ENCODE data around the gene SLC5A6. TPM values are rescaled to one million over a fixed set of nuclear protein-coding genes. Genes with fewer than 3 reads are reported as not detected.

SLC5A6 gene
- total RNA-seq, 1 experiment from 2014 or later: 111 TPM

DNA sequence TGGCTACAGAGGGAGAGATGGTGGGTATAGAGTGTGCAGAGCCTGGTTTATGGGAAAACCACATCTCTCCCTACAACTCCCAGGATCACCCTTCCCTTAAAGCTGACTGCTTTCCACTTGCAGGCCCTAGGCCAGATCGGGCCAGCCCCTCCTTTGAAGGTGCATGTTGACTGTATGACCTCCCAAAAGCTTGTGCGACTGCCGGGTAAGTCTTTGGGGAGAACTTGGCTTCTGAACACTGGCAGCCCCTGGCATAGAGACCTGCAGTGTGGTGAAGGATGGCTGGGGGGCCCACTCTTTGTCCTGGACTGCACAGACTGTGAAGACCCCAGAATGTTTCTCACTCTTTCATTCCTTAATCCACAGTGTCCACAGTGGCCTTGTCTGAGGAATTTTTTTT, 24.6 kb upstream of the SLC5A6 start:
- no peak overlapping the region for H3K4me3 Mint-ChIP-seq
- no peak for ATAC-seq

GRCh38 chr2:27236136-27236535, 24.1 kb upstream of the SLC5A6 start:
- H3K27ac Mint-ChIP-seq: no peak overlapping the region
- no peaks in the 10 kb centered on the region for H3K27me3 Mint-ChIP-seq (ENCODE audit: low read depth)
- no peak for DNase-seq (ENCODE audit: low spot score)
- no peak for ATAC-seq
- CTCF ChIA-PET: interaction anchor here (0.9 to 1.5 kb wide), 3 partner anchors 43 to 67 kb away, joined by 3 to 5 read pairs (median 3); no protein-coding TSS in a partner anchor
- H3K9me3 Mint-ChIP-seq: no peaks in the 10 kb centered on the region
- peaks cover 96% of the 10 kb centered on the region for H3K36me3 Mint-ChIP-seq
- TF ChIP-seq RELA (CRISPR knock-in tag; IDR thresholded peaks at IDR 0.05; ENCODE audit: borderline replicate concordance) (no peak), SOX15 (CRISPR knock-in tag; IDR thresholded peaks at IDR 0.05) (no peak), RORB (CRISPR knock-in tag; IDR thresholded peaks at IDR 0.05) (no peak), NR3C1 (CRISPR knock-in tag; conservative IDR thresholded peaks at IDR 0.05; ENCODE audit: low read depth) (no peak), GRHL2 (CRISPR knock-in tag; IDR thresholded peaks at IDR 0.05; ENCODE audit: insufficient replicate concordance, severe bottlenecking) (no peak), GTF2I (CRISPR knock-in tag; conservative IDR thresholded peaks at IDR 0.05) (no peak), ZNF121 (CRISPR knock-in tag; IDR thresholded peaks at IDR 0.05) (no peak), GABPB1 (CRISPR knock-in tag; IDR thresholded peaks at IDR 0.05) (no peak), TCF7 (CRISPR knock-in tag; IDR thresholded peaks at IDR 0.05; ENCODE audit: low read depth) (no peak), ZNF263 (CRISPR knock-in tag; IDR thresholded peaks at IDR 0.05; ENCODE audit: low read depth) (no peak), OVOL2 (CRISPR knock-in tag; IDR thresholded peaks at IDR 0.05; ENCODE audit: borderline replicate concordance) (no peak), ETV6 (CRISPR knock-in tag; IDR thresholded peaks at IDR 0.05) (no peak), ZNF396 (CRISPR knock-in tag; IDR thresholded peaks at IDR 0.05; ENCODE audit: borderline replicate concordance) (no peak), ZBTB43 (CRISPR knock-in tag; IDR thresholded peaks at IDR 0.05) (no peak), TEAD4 (CRISPR knock-in tag; IDR thresholded peaks at IDR 0.05) (no peak)
- TF ChIP-seq, protein P1, sequence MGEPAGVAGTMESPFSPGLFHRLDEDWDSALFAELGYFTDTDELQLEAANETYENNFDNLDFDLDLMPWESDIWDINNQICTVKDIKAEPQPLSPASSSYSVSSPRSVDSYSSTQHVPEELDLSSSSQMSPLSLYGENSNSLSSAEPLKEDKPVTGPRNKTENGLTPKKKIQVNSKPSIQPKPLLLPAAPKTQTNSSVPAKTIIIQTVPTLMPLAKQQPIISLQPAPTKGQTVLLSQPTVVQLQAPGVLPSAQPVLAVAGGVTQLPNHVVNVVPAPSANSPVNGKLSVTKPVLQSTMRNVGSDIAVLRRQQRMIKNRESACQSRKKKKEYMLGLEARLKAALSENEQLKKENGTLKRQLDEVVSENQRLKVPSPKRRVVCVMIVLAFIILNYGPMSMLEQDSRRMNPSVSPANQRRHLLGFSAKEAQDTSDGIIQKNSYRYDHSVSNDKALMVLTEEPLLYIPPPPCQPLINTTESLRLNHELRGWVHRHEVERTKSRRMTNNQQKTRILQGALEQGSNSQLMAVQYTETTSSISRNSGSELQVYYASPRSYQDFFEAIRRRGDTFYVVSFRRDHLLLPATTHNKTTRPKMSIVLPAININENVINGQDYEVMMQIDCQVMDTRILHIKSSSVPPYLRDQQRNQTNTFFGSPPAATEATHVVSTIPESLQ (CRISPR knock-in tag; IDR thresholded peaks at IDR 0.05): no peak
- TF ChIP-seq, protein P2, sequence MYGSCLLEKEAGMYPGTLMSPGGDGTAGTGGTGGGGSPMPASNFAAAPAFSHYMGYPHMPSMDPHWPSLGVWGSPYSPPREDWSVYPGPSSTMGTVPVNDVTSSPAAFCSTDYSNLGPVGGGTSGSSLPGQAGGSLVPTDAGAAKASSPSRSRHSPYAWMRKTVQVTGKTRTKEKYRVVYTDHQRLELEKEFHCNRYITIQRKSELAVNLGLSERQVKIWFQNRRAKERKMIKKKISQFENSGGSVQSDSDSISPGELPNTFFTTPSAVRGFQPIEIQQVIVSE (CRISPR knock-in tag; IDR thresholded peaks at IDR 0.05; ENCODE audit: borderline replicate concordance): no peak
- no peaks in the 10 kb centered on the region for H3K4me1 Mint-ChIP-seq
- no peak overlapping the region for H3K4me3 Mint-ChIP-seq
- POLR2A ChIA-PET: interaction anchor here (0.6 to 0.9 kb wide), 2 partner anchors 10 to 165 kb away, joined by 3 read pairs; no protein-coding TSS in a partner anchor

More for the DNA sequence above, 24.6 kb upstream of the SLC5A6 start:
- no peaks in the 10 kb centered on the region for H3K9me3 Mint-ChIP-seq
- peaks cover 96% of the 10 kb centered on the region for H3K36me3 Mint-ChIP-seq
- no peaks in the 10 kb centered on the region for H3K4me1 Mint-ChIP-seq
- ChIA-PET CTCF (interaction anchor here (0.9 to 1.5 kb wide), 2 partner anchors 43 to 55 kb away, joined by 3 to 5 read pairs; no protein-coding TSS in a partner anchor), POLR2A (interaction anchor here (0.6 to 0.9 kb wide), 2 partner anchors 9 to 166 kb away, joined by 3 read pairs; no protein-coding TSS in a partner anchor)
- no peaks in the 10 kb centered on the region for H3K27me3 Mint-ChIP-seq (ENCODE audit: low read depth)
- DNase-seq (ENCODE audit: low spot score): no peak
- TF ChIP-seq ZNF671 (CRISPR knock-in tag; IDR thresholded peaks at IDR 0.05): no peak
- no peak for TF ChIP-seq ESRRA (CRISPR knock-in tag; IDR thresholded peaks at IDR 0.05; ENCODE audit: borderline replicate concordance)
- no peak for TF ChIP-seq AR (CRISPR knock-in tag; IDR thresholded peaks at IDR 0.05)
- no peak for TF ChIP-seq CBFB (CRISPR knock-in tag; IDR thresholded peaks at IDR 0.05; ENCODE audit: low read depth)
- H3K27ac Mint-ChIP-seq: no peak overlapping the region

Data from WTC11 (cell line).